ENCODE data around the gene TRERF1. TPM values are rescaled to one million over a fixed set of nuclear protein-coding genes. Genes with fewer than 3 reads are reported as not detected.

The TRERF1 gene
- total RNA-seq, 5 donors from 2014 or later (not counting 1 experiment from before 2014, with no cell fraction given) = 20.5 to 52.2 (median 25.6) TPM

- no peak overlapping the region for H3K4me3 Mint-ChIP-seq
- Histone ChIP-seq H3K36me3 (ENCODE audit: control insufficient read depth in 2 of 2, extremely low read depth in 1 of 2, insufficient read depth in 1 of 2, low read length in 1 of 2) (peaks cover 2 to 9% of the 10 kb centered on the region in 2 donors), H3K4me1 (ENCODE audit: control insufficient read depth in 1 of 2, extremely low read depth in 1 of 2, insufficient read depth in 2 of 2, low read length in 2 of 2) (peaks cover 2 to 39% of the 10 kb centered on the region in 2 experiments), H3K27me3 (replicated peaks in 1 of 2; ENCODE audit: control insufficient read depth in 2 of 2, extremely low read depth in 1 of 2, insufficient read depth in 2 of 2, low read length in 1 of 2) (no peaks in the 10 kb centered on the region), H3K9me3 (no peaks in the 10 kb centered on the region), H3K4me3 (ENCODE audit: control insufficient read depth in 1 of 2, extremely low read depth in 1 of 2, low read length in 1 of 2) (no peak overlapping the region), H3K27ac (ENCODE audit: low read length) (no peak overlapping the region)
- H3K27ac Mint-ChIP-seq = peak overlapping the region in 1 of 2 donors; percentile 34
- no peaks in the 10 kb centered on the region for H3K9me3 Mint-ChIP-seq
- ATAC-seq (replicated peaks in 1 of 4) (no peak), DNase-seq (no peak)
- H3K4me1 Mint-ChIP-seq = peaks cover 55 to 62% (median 60%) of the 10 kb centered on the region in 3 donors
- ChIA-PET POLR2A (no interaction called here), CTCF (interaction anchor here in 1 of 2 donors (1.3 kb wide), 1 partner anchor 232 kb away, joined by 3 read pairs; no protein-coding TSS in a partner anchor)
- 96% methylated on average over 6 of the region's 10 CpGs for WGBS (ENCODE audit: insufficient coverage)
- no peaks in the 10 kb centered on the region for H3K27me3 Mint-ChIP-seq
- peaks cover 11% of the 10 kb centered on the region for H3K36me3 Mint-ChIP-seq
Measured at GRCh38 chr6:42315259-42315990, 136.3 kb downstream of the TRERF1 start.

- no peaks in the 10 kb centered on the region for H3K9me3 Mint-ChIP-seq
- ChIA-PET CTCF (interaction anchor here in 1 of 2 donors (0.5 to 1.3 kb wide), 2 partner anchors 233 to 475 kb away, joined by 3 to 4 read pairs; no protein-coding TSS in a partner anchor), POLR2A (no interaction called here)
- H3K36me3 Mint-ChIP-seq = peaks cover 11% of the 10 kb centered on the region
- DNase-seq (no peak), ATAC-seq (replicated peaks in 1 of 4) (no peak)
- peaks cover 2 to 9% of the 10 kb centered on the region in 2 donors for H3K36me3 ChIP-seq (ENCODE audit: control insufficient read depth in 2 of 2, extremely low read depth in 1 of 2, insufficient read depth in 1 of 2, low read length in 1 of 2)
- no peaks in the 10 kb centered on the region for H3K9me3 ChIP-seq
- no peak overlapping the region for H3K27ac ChIP-seq (ENCODE audit: low read length)
- H3K4me3 ChIP-seq (ENCODE audit: control insufficient read depth in 1 of 2, extremely low read depth in 1 of 2, low read length in 1 of 2) = no peak overlapping the region
- H3K4me1 Mint-ChIP-seq = peaks cover 59 to 64% (median 59%) of the 10 kb centered on the region in 3 donors
- peak overlapping the region; percentile 8 to 10 for H3K27ac Mint-ChIP-seq
- no peak overlapping the region for H3K4me3 Mint-ChIP-seq
- H3K27me3 Mint-ChIP-seq = no peaks in the 10 kb centered on the region
- H3K4me1 ChIP-seq (ENCODE audit: control insufficient read depth in 1 of 2, extremely low read depth in 1 of 2, insufficient read depth in 2 of 2, low read length in 2 of 2) = peaks cover 2 to 37% of the 10 kb centered on the region in 2 experiments
- no peaks in the 10 kb centered on the region for H3K27me3 ChIP-seq (replicated peaks in 1 of 2; ENCODE audit: control insufficient read depth in 2 of 2, extremely low read depth in 1 of 2, insufficient read depth in 2 of 2, low read length in 1 of 2)
- 79% methylated on average over 10 of the region's 10 CpGs for WGBS (ENCODE audit: insufficient coverage)
Measured at GRCh38 chr6:42314571-42315258, 137.0 kb downstream of the TRERF1 start.

- no peak overlapping the region for H3K4me3 Mint-ChIP-seq
- 88% methylated on average over 4 of the region's 9 CpGs for WGBS (ENCODE audit: insufficient coverage)
- no peak for ATAC-seq (replicated peaks in 1 of 4)
Measured at GRCh38 chr6:42313941-42314570, 137.7 kb downstream of the TRERF1 start.

GRCh38 chr6:42313038-42313437 lies 138.7 kb downstream of the TRERF1 start:
- Mint-ChIP-seq H3K27me3 (no peaks in the 10 kb centered on the region), H3K4me1 (peaks cover 51 to 56% (median 51%) of the 10 kb centered on the region in 3 donors), H3K4me3 (peak overlapping the region in 1 of 3 donors; percentile 5), H3K27ac (peak overlapping the region; percentile 55 to 64), H3K36me3 (peaks cover 10% of the 10 kb centered on the region), H3K9me3 (no peaks in the 10 kb centered on the region)
- POLR2A ChIA-PET = no interaction called here
- 0% methylated on average over 1 of the region's 6 CpGs for whole genome bisulfite sequencing (ENCODE audit: insufficient coverage)
- Histone ChIP-seq H3K9me3 (no peaks in the 10 kb centered on the region), H3K36me3 (ENCODE audit: control insufficient read depth in 2 of 2, extremely low read depth in 1 of 2, insufficient read depth in 1 of 2, low read length in 1 of 2) (peaks cover 2 to 9% of the 10 kb centered on the region in 2 donors), H3K27ac (ENCODE audit: low read length) (no peak overlapping the region), H3K4me1 (ENCODE audit: control insufficient read depth in 1 of 2, extremely low read depth in 1 of 2, insufficient read depth in 2 of 2, low read length in 2 of 2) (peaks cover 2 to 37% of the 10 kb centered on the region in 2 experiments), H3K4me3 (ENCODE audit: control insufficient read depth in 1 of 2, extremely low read depth in 1 of 2, low read length in 1 of 2) (no peak overlapping the region), H3K27me3 (replicated peaks in 1 of 2; ENCODE audit: control insufficient read depth in 2 of 2, extremely low read depth in 1 of 2, insufficient read depth in 2 of 2, low read length in 1 of 2) (no peaks in the 10 kb centered on the region)
- DNase-seq (no peak), ATAC-seq (replicated peaks in 1 of 4) (no peak)
- CTCF ChIA-PET = no interaction called here

More at GRCh38 chr6:42313941-42314570, 137.7 kb downstream of the TRERF1 start:
- Histone ChIP-seq H3K9me3 (no peaks in the 10 kb centered on the region), H3K4me3 (ENCODE audit: control insufficient read depth in 1 of 2, extremely low read depth in 1 of 2, low read length in 1 of 2) (no peak overlapping the region), H3K27me3 (replicated peaks in 1 of 2; ENCODE audit: control insufficient read depth in 2 of 2, extremely low read depth in 1 of 2, insufficient read depth in 2 of 2, low read length in 1 of 2) (no peaks in the 10 kb centered on the region), H3K36me3 (ENCODE audit: control insufficient read depth in 2 of 2, extremely low read depth in 1 of 2, insufficient read depth in 1 of 2, low read length in 1 of 2) (peaks cover 2 to 9% of the 10 kb centered on the region in 2 donors), H3K27ac (ENCODE audit: low read length) (no peak overlapping the region), H3K4me1 (ENCODE audit: control insufficient read depth in 1 of 2, extremely low read depth in 1 of 2, insufficient read depth in 2 of 2, low read length in 2 of 2) (peaks cover 2 to 37% of the 10 kb centered on the region in 2 experiments)
- peaks cover 11% of the 10 kb centered on the region for H3K36me3 Mint-ChIP-seq
- H3K27ac Mint-ChIP-seq = peak overlapping the region in 1 of 2 donors; percentile 64
- H3K4me1 Mint-ChIP-seq = peaks cover 56 to 59% (median 56%) of the 10 kb centered on the region in 3 donors
- H3K27me3 Mint-ChIP-seq = no peaks in the 10 kb centered on the region
- no peaks in the 10 kb centered on the region for H3K9me3 Mint-ChIP-seq
- ChIA-PET POLR2A (interaction anchor here in 1 of 2 donors (0.6 kb wide), 1 partner anchor 397 kb away, joined by 3 read pairs; no protein-coding TSS in a partner anchor), CTCF (interaction anchor here in 1 of 2 donors (0.5 to 1.3 kb wide), 3 partner anchors 234 to 1221 kb away, joined by 3 to 4 read pairs (median 3); no protein-coding TSS in a partner anchor)
- DNase-seq = no peak

GRCh38 chr6:42307141-42307470 lies 144.6 kb downstream of the TRERF1 start:
- no peaks in the 10 kb centered on the region for H3K4me1 ChIP-seq (ENCODE audit: control insufficient read depth in 1 of 2, extremely low read depth in 1 of 2, insufficient read depth in 2 of 2, low read length in 2 of 2)
- Mint-ChIP-seq H3K27ac (no peak overlapping the region), H3K4me1 (peaks cover 35 to 54% (median 35%) of the 10 kb centered on the region in 3 donors), H3K36me3 (peaks cover 17% of the 10 kb centered on the region), H3K4me3 (no peak overlapping the region), H3K9me3 (no peaks in the 10 kb centered on the region), H3K27me3 (no peaks in the 10 kb centered on the region)
- H3K36me3 ChIP-seq (ENCODE audit: control insufficient read depth in 2 of 2, extremely low read depth in 1 of 2, insufficient read depth in 1 of 2, low read length in 1 of 2) = peaks cover 0 to under 1% of the 10 kb centered on the region in 2 donors
- DNase-seq (no peak), ATAC-seq (replicated peaks in 1 of 4) (no peak)
- WGBS (ENCODE audit: insufficient coverage) = no CpG with 5 or more reads among the region's 2 CpGs
- ChIA-PET CTCF (interaction anchor here in 1 of 2 donors (0.7 to 1.4 kb wide), 3 partner anchors 83 to 256 kb away, joined by 3 to 6 read pairs (median 4); no protein-coding TSS in a partner anchor), POLR2A (interaction anchor here in 1 of 2 donors (0.7 kb wide), 1 partner anchor 101 kb away, joined by 4 read pairs; no protein-coding TSS in a partner anchor)
- no peaks in the 10 kb centered on the region for H3K9me3 ChIP-seq
- H3K27me3 ChIP-seq (replicated peaks in 1 of 2; ENCODE audit: control insufficient read depth in 2 of 2, extremely low read depth in 1 of 2, insufficient read depth in 2 of 2, low read length in 1 of 2) = no peaks in the 10 kb centered on the region
- H3K4me3 ChIP-seq (ENCODE audit: control insufficient read depth in 1 of 2, extremely low read depth in 1 of 2, low read length in 1 of 2) = no peak overlapping the region
- H3K27ac ChIP-seq (ENCODE audit: low read length) = no peak overlapping the region
